HG03460 (cell line): Measurements from ENCODE around the gene ADAM19.
A peak's percentile ranks its signal among the peaks of the same experiment; 100 is the strongest.

Source experiments
- ATAC-seq: cut with Tn5 transposase; IDR thresholded peaks from one replicate; pipeline ENCODE4 v1.9.1; 2021; ENCODE audit not compliant: unreplicated experiment

ADAM19 gene

GRCh38 chr5:157544623-157544989, 31.0 kb downstream of the ADAM19 start:
- ATAC-seq: no peak

- ATAC-seq: no peak
Observed at GRCh38 chr5:157543825-157544622, 31.6 kb downstream of the ADAM19 start.

GRCh38 chr5:157542282-157543000, 33.1 kb downstream of the ADAM19 start:
- no peak for ATAC-seq

GRCh38 chr5:157541447-157542118, 34.0 kb downstream of the ADAM19 start:
- ATAC-seq: no peak

- ATAC-seq: peak; percentile 95
Observed at GRCh38 chr5:157540707-157541446, 34.7 kb downstream of the ADAM19 start.

- ATAC-seq: peak; percentile 22
Observed at GRCh38 chr5:157540124-157540523, 35.5 kb downstream of the ADAM19 start.

- ATAC-seq: no peak
Observed at GRCh38 chr5:157539503-157540022, 36.0 kb downstream of the ADAM19 start.

GRCh38 chr5:157538311-157538710, 37.3 kb downstream of the ADAM19 start:
- ATAC-seq: no peak

GRCh38 chr5:157535042-157535865, 40.3 kb downstream of the ADAM19 start:
- ATAC-seq: no peak

- no peak for ATAC-seq
Observed at GRCh38 chr5:157533011-157533481, 42.5 kb downstream of the ADAM19 start.

- ATAC-seq: no peak
Observed at GRCh38 chr5:157532022-157532421, 43.6 kb downstream of the ADAM19 start.

GRCh38 chr5:157530226-157530972, 45.2 kb downstream of the ADAM19 start:
- no peak for ATAC-seq

- ATAC-seq: no peak
Observed at GRCh38 chr5:157529002-157529401, 46.6 kb downstream of the ADAM19 start.

GRCh38 chr5:157528036-157528632, 47.4 kb downstream of the ADAM19 start:
- ATAC-seq: no peak

- no peak for ATAC-seq
Observed at GRCh38 chr5:157524887-157525286, 50.7 kb downstream of the ADAM19 start.

- no peak for ATAC-seq
Observed at GRCh38 chr5:157523976-157524375, 51.6 kb downstream of the ADAM19 start.

- ATAC-seq: no peak
Observed at GRCh38 chr5:157521704-157522029, 53.9 kb downstream of the ADAM19 start.

GRCh38 chr5:157520911-157521703, 54.5 kb downstream of the ADAM19 start:
- no peak for ATAC-seq
